ENCODE data around the gene ACAP2.

Gene ACAP2

DNA sequence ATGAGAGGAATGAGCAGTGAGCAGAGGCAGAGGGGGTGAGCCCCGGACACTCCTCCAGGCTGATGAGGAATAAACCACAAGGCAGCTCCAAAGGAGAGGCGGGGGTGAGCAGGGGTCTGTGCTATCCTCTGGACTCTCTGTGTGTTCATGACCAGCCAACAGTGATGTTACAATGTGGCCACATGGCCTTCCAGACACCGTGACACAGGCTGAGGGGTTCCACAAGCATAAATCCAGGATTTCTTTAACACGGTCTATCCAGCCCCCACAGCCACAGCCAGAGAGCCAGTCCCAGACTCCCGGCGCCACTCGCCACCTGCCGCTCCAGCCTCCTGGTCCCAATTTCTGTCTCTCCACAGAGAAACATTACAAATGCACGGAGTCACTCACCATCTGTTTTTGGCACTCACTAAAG lies 196.2 kb downstream of the ACAP2 start:
- TF ChIP-seq, protein P1, sequence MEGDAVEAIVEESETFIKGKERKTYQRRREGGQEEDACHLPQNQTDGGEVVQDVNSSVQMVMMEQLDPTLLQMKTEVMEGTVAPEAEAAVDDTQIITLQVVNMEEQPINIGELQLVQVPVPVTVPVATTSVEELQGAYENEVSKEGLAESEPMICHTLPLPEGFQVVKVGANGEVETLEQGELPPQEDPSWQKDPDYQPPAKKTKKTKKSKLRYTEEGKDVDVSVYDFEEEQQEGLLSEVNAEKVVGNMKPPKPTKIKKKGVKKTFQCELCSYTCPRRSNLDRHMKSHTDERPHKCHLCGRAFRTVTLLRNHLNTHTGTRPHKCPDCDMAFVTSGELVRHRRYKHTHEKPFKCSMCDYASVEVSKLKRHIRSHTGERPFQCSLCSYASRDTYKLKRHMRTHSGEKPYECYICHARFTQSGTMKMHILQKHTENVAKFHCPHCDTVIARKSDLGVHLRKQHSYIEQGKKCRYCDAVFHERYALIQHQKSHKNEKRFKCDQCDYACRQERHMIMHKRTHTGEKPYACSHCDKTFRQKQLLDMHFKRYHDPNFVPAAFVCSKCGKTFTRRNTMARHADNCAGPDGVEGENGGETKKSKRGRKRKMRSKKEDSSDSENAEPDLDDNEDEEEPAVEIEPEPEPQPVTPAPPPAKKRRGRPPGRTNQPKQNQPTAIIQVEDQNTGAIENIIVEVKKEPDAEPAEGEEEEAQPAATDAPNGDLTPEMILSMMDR (conservative IDR thresholded peaks at IDR 0.05; ENCODE audit: low read depth, low read length): no peak
- no peak overlapping the region for H3K4me3 ChIP-seq (ENCODE audit: low read length)
- DNase-seq (ENCODE audit: low read depth): no peak

DNA sequence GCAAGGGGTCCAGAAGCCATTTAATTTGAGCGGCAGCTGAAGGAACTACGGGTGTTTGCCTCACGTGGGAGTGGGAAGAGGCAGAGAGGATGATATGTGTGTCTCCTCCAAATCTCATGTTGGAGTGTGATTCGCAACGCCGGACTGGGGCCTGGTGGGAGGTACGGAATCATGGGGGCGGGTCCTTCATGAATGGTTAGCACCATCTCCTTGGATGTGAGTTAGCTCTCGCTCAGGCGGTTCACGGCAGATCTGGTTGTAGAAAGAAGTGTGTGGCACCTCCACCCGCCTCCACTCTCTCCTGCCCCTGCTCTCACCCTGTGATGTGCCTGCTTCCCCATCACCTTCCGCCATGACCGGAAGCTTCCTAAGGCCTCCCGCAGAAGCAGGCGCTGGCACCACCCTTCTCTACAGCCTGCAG lies 197.3 kb downstream of the ACAP2 start:
- no peak overlapping the region for H3K4me3 ChIP-seq (ENCODE audit: low read length)
- no peak for DNase-seq (ENCODE audit: low read depth)
- TF ChIP-seq, protein P1 (conservative IDR thresholded peaks at IDR 0.05; ENCODE audit: low read depth, low read length): no peak

DNA sequence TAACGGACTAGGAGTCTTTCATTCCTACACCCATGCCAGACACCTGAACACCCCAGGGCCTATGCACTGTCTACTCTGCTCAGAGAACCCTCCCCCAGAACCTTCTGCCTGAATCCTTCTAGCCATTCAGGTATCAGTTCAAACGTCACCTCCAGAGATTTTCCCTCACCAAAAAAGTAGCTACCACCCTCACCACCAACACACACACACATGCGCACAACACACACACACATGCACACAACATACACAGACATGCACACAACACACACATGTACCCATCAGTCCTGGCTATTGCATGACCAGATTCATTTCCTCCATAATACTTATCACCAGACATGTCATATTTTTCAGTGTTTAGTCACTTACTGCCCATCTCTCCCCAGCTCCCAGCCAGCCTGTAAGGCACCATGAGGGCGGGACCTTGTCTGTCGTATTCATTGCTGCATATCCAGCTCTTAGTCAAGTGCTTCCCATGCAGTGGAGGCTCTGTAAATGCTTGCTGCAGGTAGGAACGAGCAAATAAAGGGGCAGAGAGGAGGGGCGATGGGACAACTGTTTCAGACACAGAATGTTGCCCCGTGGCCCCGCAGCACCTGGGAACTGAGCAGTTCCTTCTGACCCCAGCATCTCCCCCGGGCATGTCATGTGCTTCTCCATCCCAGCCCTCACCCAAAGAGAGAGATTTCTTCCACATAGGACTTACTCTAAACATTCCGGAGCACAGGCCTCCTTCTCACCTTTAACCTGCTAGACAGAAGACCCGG lies 201.0 kb downstream of the ACAP2 start:
- TF ChIP-seq, protein P1 (conservative IDR thresholded peaks at IDR 0.05; ENCODE audit: low read depth, low read length): no peak
- no peak overlapping the region for H3K4me3 ChIP-seq (ENCODE audit: low read length)
- DNase-seq (ENCODE audit: low read depth): no peak

DNA sequence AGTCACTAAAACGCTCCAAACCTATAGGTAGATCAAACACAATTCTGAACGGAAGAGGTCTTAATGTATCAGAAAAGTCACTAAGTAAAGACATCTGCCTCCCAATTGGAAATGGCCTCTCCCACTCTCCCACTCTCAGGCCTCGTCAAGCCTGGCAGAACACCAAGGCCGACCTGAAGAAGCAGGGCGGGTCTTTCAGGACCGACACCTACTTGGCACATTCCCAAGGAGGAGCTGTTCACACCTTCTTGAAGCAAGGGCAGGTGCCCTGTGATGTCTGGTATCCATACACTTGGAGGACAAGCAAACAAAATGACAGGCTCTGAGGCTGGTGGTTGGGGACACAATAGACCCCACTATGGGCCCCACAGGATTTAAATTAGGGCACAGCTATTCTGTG lies 201.9 kb downstream of the ACAP2 start:
- no peak overlapping the region for H3K4me3 ChIP-seq (ENCODE audit: low read length)
- TF ChIP-seq, protein P1 (conservative IDR thresholded peaks at IDR 0.05; ENCODE audit: low read depth, low read length): no peak
- DNase-seq (ENCODE audit: low read depth): no peak

DNA sequence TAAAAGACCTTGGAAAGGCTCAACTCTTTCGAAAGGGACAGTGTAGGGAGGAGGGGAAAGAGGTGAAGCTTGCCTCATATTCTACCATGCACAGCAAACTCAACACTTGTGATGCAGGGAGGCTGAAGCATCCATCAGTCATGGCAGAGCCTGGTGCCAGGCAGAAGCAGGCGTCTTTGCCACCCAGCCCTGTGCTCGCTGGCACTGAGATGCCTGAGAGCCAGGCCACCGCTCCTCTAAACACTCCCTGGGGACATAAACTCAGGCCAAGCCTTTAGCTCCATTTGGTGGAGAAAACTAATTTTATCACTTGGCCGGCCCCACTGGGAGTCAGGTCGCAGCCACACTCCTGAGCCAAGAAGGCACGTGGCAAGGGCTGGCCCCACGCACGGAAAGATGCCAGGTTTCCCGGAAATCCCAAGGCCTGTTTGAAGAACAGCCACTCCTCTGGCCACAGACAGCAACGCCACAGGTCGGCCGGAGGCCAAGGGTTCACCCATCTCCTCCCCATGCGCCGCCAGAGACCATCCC lies 202.6 kb downstream of the ACAP2 start:
- H3K4me3 ChIP-seq (ENCODE audit: low read length): no peak overlapping the region
- no peak for DNase-seq (ENCODE audit: low read depth)
- TF ChIP-seq, protein P1 (conservative IDR thresholded peaks at IDR 0.05; ENCODE audit: low read depth, low read length): no peak

DNA sequence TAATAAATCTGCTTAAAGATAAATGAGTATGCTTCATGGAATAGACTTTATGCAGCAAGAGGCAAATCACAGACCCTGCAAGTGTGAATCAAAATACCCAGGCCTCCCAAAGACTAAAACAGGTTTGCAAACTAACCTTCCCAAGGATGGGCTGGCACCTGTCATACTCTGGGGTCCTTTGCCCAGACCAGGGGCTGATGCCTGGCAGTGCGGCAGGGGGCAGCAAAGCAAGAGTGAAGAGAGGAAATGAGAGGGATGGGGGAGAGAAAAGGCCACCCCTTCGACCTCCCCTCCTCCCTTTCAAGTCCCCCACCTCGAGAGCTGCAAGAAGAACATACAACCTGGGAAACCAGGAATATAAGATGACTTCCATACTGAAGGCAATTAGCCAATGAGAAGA lies 203.7 kb downstream of the ACAP2 start:
- TF ChIP-seq, protein P1 (conservative IDR thresholded peaks at IDR 0.05; ENCODE audit: low read depth, low read length): no peak
- no peak for DNase-seq (ENCODE audit: low read depth)
- H3K4me3 ChIP-seq (ENCODE audit: low read length): no peak overlapping the region

DNA sequence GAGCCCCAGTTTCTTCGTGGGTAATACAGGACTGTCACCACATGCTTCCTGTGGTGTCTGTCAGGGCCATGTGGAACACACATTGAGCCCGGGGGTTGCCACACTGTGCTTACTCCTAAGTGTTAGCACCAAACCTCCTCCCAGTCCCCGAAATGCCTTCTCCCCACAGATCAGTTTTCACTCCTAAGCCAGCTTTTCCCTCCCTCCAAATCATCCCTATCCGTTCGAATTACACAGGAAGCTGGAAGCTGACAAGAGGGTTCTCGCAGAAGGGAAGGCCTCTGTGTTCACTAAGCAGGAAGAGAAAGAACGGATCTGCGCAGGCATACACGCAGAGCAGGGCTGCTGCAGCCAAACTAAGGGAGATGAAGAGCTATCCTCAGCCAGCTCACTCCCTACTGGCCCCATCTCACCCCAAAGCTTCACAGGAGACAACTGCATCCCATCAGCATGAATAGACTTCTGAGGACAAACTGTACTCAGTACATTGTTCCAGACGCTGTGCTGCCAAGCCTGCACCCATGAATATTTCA lies 204.2 kb downstream of the ACAP2 start:
- TF ChIP-seq, protein P1 (conservative IDR thresholded peaks at IDR 0.05; ENCODE audit: low read depth, low read length): no peak
- H3K4me3 ChIP-seq (ENCODE audit: low read length): no peak overlapping the region
- no peak for DNase-seq (ENCODE audit: low read depth)

Measured in retinal pigment epithelial cell (primary cell).